HepG2 (cell line): Measurements from ENCODE around the gene GIMAP8. TPM values are rescaled to one million over a fixed set of nuclear protein-coding genes. Genes with fewer than 3 reads are reported as not detected.

Experiments used
- ATRX ChIP-seq: sonication (generic); formaldehyde crosslinking; IDR thresholded peaks from 2 replicates; pipeline ENCODE4 v1.4.0; 2020; ENCODE audit warnings: missing genetic modification reagents, borderline replicate concordance
- BRD4 ChIP-seq: sonication (generic); formaldehyde crosslinking; IDR thresholded peaks from 2 replicates; pipeline ENCODE4 v1.4.0; 2020; ENCODE audit warnings: missing genetic modification reagents
- KLF9 ChIP-seq: IDR thresholded peaks from 2 replicates; pipeline ENCODE4 v1.6.1; 2016; ENCODE audit warnings: low read depth
- MED8 ChIP-seq: sonication (generic); formaldehyde crosslinking; IDR thresholded peaks from 2 replicates; pipeline ENCODE4 v1.8.1; 2023; ENCODE audit warnings: mild to moderate bottlenecking, missing genetic modification reagents; ENCODE audit not compliant: insufficient replicate concordance
- MIER3 ChIP-seq: IDR thresholded peaks from 2 replicates; pipeline ENCODE4 v1.6.1; 2016; ENCODE audit warnings: missing compliant biosample characterization, borderline replicate concordance
- NCOR1 ChIP-seq: fragments of 200-600 bp; sonication (generic); IDR thresholded peaks from 2 replicates; pipeline ENCODE4 v1.7.0; 2017; ENCODE audit warnings: antibody characterized with exemption, low read length, borderline replicate concordance
- TGIF2 ChIP-seq: IDR thresholded peaks from 2 replicates; pipeline ENCODE4 v1.6.1; 2016; ENCODE audit warnings: control low read depth, missing compliant biosample characterization
- U2AF2 ChIP-seq: fragments of 200-400 bp; formaldehyde crosslinking; IDR thresholded peaks from 2 replicates; pipeline ENCODE4 v1.6.1; 2017; ENCODE audit warnings: low read depth, mild to moderate bottlenecking, low read length
- ZFP36L2 ChIP-seq: sonication (generic); formaldehyde crosslinking; IDR thresholded peaks from 2 replicates; pipeline ENCODE4 v1.4.0; 2020; ENCODE audit warnings: missing genetic modification reagents
- ZNF101 ChIP-seq: sonication (generic); formaldehyde crosslinking; IDR thresholded peaks from 2 replicates; pipeline ENCODE4 v1.4.0; 2020; ENCODE audit warnings: mild to moderate bottlenecking, low read depth, missing genetic modification reagents, borderline replicate concordance
- ZNF558 ChIP-seq: sonication (generic); formaldehyde crosslinking; IDR thresholded peaks from 2 replicates; pipeline ENCODE4 v1.9.0; 2022; ENCODE audit warnings: mild to moderate bottlenecking, missing genetic modification reagents, borderline replicate concordance
- ZNF562 ChIP-seq: sonication (generic); formaldehyde crosslinking; IDR thresholded peaks from 2 replicates; pipeline ENCODE4 v1.8.0; 2022; ENCODE audit warnings: missing genetic modification reagents, borderline replicate concordance
- ZNF709 ChIP-seq: sonication (generic); formaldehyde crosslinking; IDR thresholded peaks from 2 replicates; pipeline ENCODE4 v1.5.0; 2020; ENCODE audit warnings: mild to moderate bottlenecking, missing genetic modification reagents
- ZNF737 ChIP-seq: sonication (generic); formaldehyde crosslinking; IDR thresholded peaks from 2 replicates; pipeline ENCODE4 v1.5.0; 2020; ENCODE audit warnings: missing genetic modification reagents, mild to moderate bottlenecking, borderline replicate concordance
- ZSCAN12 ChIP-seq: sonication (generic); formaldehyde crosslinking; IDR thresholded peaks from 2 replicates; pipeline ENCODE4 v1.9.0; 2021; ENCODE audit warnings: mild to moderate bottlenecking, missing genetic modification reagents
- ZSCAN31 ChIP-seq: sonication (generic); formaldehyde crosslinking; IDR thresholded peaks from 2 replicates; pipeline ENCODE4 v1.5.0; 2020; ENCODE audit warnings: low read depth, mild to moderate bottlenecking, missing genetic modification reagents
- polyA plus RNA-seq, 8 experiments: library from polyadenylated mRNA; depleted of rRNA in 3 of 8; stranded (reverse) in 7 of 8; unstranded in 1 of 8; fragments of >200 nt; fragmentation: Illumina TruSeq in 4 of 8; extraction: Trizol in 4 of 8; gene quantifications; 2 replicates each; pipeline versions ENCODE4 v1.2.1 to v1.2.3, GENCODE V29; 2011 to 2016; ENCODE audit warnings: low read depth in 4 of 8, missing spikeins in 1 of 8, mixed read lengths in 1 of 8; ENCODE audit not compliant: insufficient read depth in 1 of 8
- total RNA-seq, 5 experiments: library from RNA; depleted of rRNA; stranded (reverse); fragments of >200 nt; fragmentation: Illumina TruSeq; extraction: Trizol; gene quantifications; 2 replicates each; pipeline ENCODE4 v1.2.3, GENCODE V29; 2016; ENCODE audit warnings: low read depth in 1 of 5
- TF ChIP-seq, protein P1 (sequence below): sonication (generic); formaldehyde crosslinking; IDR thresholded peaks from 2 replicates; pipeline ENCODE4 v1.5.0; 2020; ENCODE audit warnings: missing genetic modification reagents, mild to moderate bottlenecking, borderline replicate concordance
- TF ChIP-seq, protein P2 (sequence below): IDR thresholded peaks from 2 replicates; pipeline ENCODE4 v1.6.1; 2012; ENCODE audit warnings: low read depth, low read length, improper control_type of control experiment
- TF ChIP-seq, protein P3 (sequence below): sonication (generic); formaldehyde crosslinking; IDR thresholded peaks from 2 replicates; pipeline ENCODE4 v1.8.1; 2023; ENCODE audit warnings: mild to moderate bottlenecking, missing genetic modification reagents
- TF ChIP-seq, protein P4 (sequence below): sonication (generic); formaldehyde crosslinking; IDR thresholded peaks from 2 replicates; pipeline ENCODE4 v1.4.0; 2020; ENCODE audit warnings: mild to moderate bottlenecking, missing genetic modification reagents
- TF ChIP-seq, protein P5 (sequence below): sonication (generic); formaldehyde crosslinking; IDR thresholded peaks from 2 replicates; pipeline ENCODE4 v1.4.0; 2020; ENCODE audit warnings: missing genetic modification reagents

The GIMAP8 gene
- total and polyA plus RNA-seq, 2 of the 13 experiments (the other 11 are each of a cell fraction or from before 2014, with no cell fraction given) = not detected

DNA sequence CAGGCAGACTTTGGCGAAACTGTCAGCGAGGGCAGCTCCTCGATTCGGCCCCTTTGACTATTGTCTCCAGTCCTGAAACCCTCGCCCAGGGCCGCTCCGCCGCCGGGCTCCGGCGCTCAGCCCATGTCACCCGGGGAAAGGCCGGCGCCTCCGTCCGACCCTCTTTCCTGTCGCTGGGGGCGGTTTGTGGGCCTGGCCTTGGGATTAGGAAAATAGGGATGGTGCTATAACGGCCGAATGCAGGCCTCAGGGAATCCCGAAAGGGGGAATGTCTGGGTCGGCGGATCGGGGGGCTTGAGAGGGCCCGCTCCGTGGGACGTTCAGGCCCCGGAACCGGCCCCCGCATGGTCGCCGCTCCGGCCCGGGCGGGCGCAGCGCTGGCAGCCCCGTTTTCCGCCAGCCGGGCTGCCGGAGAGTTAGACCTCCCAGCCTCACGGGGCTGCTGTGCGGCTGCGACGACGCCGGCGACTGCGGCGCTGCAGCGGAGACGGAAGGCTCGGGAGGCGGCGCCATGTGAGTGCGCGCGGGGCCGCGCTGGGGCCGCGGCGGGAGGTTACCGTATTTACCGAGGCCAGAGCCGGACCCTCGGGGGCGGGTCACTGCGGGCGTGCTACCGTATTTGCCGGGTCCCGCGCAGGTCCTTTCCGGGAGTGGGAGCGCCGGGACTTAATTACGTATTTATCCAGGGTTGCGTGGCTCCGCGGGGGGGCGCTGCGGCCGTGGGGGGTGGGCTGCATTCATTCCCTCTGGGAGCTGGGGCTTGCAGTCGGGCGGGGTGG is 45.4 kb upstream of the GIMAP8 start (continued):
- no peak; the same call in 1 of the 2 replicates for TF ChIP-seq ZNF558 (CRISPR knock-in tag)
- peak; percentile 29; the same call in 1 of the 2 replicates for TF ChIP-seq ZNF709 (CRISPR knock-in tag)
- TF ChIP-seq KLF9 (CRISPR knock-in tag) = no peak
- peak; percentile 61; the same call in 1 of the 2 replicates for TF ChIP-seq BRD4 (CRISPR knock-in tag)
- peak; percentile 71 for TF ChIP-seq TGIF2
- TF ChIP-seq, protein P1, sequence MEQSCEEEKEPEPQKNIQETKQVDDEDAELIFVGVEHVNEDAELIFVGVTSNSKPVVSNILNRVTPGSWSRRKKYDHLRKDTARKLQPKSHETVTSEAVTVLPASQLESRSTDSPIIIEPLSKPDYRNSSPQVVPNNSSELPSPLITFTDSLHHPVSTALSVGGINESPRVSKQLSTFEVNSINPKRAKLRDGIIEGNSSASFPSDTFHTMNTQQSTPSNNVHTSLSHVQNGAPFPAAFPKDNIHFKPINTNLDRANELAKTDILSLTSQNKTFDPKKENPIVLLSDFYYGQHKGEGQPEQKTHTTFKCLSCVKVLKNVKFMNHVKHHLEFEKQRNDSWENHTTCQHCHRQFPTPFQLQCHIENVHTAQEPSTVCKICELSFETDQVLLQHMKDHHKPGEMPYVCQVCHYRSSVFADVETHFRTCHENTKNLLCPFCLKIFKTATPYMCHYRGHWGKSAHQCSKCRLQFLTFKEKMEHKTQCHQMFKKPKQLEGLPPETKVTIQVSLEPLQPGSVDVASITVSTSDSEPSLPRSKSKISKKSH = no peak
- TF ChIP-seq ZSCAN31 = 0 out of 2 replicates have a peak, but pooled peaks have one; percentile 49
- TF ChIP-seq, protein P2, sequence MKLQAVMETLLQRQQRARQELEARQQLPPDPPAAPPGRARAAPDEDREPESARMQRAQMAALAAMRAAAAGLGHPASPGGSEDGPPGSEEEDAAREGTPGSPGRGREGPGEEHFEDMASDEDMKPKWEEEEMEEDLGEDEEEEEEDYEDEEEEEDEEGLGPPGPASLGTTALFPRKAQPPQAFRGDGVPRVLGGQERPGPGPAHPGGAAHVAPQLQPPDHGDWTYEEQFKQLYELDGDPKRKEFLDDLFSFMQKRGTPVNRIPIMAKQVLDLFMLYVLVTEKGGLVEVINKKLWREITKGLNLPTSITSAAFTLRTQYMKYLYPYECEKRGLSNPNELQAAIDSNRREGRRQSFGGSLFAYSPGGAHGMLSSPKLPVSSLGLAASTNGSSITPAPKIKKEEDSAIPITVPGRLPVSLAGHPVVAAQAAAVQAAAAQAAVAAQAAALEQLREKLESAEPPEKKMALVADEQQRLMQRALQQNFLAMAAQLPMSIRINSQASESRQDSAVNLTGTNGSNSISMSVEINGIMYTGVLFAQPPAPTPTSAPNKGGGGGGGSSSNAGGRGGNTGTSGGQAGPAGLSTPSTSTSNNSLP = peak; percentile 52; the same call in 1 of the 2 replicates
- 0 out of 2 replicates have a peak, but pooled peaks have one; percentile 58 for TF ChIP-seq ZNF101 (CRISPR knock-in tag)
- TF ChIP-seq MED8 (CRISPR knock-in tag) = peak; percentile 70
- peak; percentile 26; the same call in 1 of the 2 replicates for TF ChIP-seq NCOR1
- TF ChIP-seq ATRX (CRISPR knock-in tag) = no peak
- no peak for TF ChIP-seq MIER3 (CRISPR knock-in tag)
- TF ChIP-seq U2AF2 = 0 out of 2 replicates have a peak, but pooled peaks have one; percentile 26
- TF ChIP-seq ZSCAN12 (CRISPR knock-in tag) = no peak
- TF ChIP-seq, protein P3, sequence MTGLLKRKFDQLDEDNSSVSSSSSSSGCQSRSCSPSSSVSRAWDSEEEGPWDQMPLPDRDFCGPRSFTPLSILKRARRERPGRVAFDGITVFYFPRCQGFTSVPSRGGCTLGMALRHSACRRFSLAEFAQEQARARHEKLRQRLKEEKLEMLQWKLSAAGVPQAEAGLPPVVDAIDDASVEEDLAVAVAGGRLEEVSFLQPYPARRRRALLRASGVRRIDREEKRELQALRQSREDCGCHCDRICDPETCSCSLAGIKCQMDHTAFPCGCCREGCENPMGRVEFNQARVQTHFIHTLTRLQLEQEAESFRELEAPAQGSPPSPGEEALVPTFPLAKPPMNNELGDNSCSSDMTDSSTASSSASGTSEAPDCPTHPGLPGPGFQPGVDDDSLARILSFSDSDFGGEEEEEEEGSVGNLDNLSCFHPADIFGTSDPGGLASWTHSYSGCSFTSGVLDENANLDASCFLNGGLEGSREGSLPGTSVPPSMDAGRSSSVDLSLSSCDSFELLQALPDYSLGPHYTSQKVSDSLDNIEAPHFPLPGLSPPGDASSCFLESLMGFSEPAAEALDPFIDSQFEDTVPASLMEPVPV = 0 out of 2 replicates have a peak, but pooled peaks have one; percentile 22
- TF ChIP-seq, protein P4, sequence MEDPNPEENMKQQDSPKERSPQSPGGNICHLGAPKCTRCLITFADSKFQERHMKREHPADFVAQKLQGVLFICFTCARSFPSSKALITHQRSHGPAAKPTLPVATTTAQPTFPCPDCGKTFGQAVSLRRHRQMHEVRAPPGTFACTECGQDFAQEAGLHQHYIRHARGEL (CRISPR knock-in tag) = no peak
- TF ChIP-seq ZFP36L2 (CRISPR knock-in tag) = no peak
- TF ChIP-seq, protein P5, sequence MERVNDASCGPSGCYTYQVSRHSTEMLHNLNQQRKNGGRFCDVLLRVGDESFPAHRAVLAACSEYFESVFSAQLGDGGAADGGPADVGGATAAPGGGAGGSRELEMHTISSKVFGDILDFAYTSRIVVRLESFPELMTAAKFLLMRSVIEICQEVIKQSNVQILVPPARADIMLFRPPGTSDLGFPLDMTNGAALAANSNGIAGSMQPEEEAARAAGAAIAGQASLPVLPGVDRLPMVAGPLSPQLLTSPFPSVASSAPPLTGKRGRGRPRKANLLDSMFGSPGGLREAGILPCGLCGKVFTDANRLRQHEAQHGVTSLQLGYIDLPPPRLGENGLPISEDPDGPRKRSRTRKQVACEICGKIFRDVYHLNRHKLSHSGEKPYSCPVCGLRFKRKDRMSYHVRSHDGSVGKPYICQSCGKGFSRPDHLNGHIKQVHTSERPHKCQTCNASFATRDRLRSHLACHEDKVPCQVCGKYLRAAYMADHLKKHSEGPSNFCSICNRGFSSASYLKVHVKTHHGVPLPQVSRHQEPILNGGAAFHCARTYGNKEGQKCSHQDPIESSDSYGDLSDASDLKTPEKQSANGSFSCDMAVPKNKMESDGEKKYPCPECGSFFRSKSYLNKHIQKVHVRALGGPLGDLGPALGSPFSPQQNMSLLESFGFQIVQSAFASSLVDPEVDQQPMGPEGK = no peak
- no peak for TF ChIP-seq ZNF562 (CRISPR knock-in tag)
- no peak for TF ChIP-seq ZNF737 (CRISPR knock-in tag)
